Stimulated activated naive CD8-positive, alpha-beta T cell treated with anti-CD3 and anti-CD28 coated beads, Interleukin-15, Interleukin-2, amounts not matched to agents 100 U/mL and 50 U/mL, for 24 hours (primary cell): ENCODE results near the gene ETFA.
"Not testable (repeated sequence)": the region's sequence is repeated elsewhere in the genome, so short reads cannot be mapped to it uniquely, and the experiment has no call there.

Source experiments
- ATAC-seq: fragments of 150-1000 bp; cut with Tn5 transposase; one replicate; pipeline ENCODE4 v1.10.0; 2021
- DNase-seq: peaks from one replicate; pipeline ENCODE4 v3.0.0; 2021

Gene ETFA

GRCh38 chr15:76274226-76274625 is 37.0 kb downstream of the ETFA start:
- DNase-seq (no peak), ATAC-seq (no peak)

- DNase-seq (no peak), ATAC-seq (no peak)
Measured at GRCh38 chr15:76270876-76271275, 40.4 kb downstream of the ETFA start.

GRCh38 chr15:76267077-76267476 is 44.2 kb downstream of the ETFA start:
- ATAC-seq: no peak

GRCh38 chr15:76265769-76266168 is 45.5 kb downstream of the ETFA start:
- DNase-seq, ATAC-seq: not testable (repeated sequence)

More at GRCh38 chr15:76267077-76267476, 44.2 kb downstream of the ETFA start:
- DNase-seq: no peak

DNA sequence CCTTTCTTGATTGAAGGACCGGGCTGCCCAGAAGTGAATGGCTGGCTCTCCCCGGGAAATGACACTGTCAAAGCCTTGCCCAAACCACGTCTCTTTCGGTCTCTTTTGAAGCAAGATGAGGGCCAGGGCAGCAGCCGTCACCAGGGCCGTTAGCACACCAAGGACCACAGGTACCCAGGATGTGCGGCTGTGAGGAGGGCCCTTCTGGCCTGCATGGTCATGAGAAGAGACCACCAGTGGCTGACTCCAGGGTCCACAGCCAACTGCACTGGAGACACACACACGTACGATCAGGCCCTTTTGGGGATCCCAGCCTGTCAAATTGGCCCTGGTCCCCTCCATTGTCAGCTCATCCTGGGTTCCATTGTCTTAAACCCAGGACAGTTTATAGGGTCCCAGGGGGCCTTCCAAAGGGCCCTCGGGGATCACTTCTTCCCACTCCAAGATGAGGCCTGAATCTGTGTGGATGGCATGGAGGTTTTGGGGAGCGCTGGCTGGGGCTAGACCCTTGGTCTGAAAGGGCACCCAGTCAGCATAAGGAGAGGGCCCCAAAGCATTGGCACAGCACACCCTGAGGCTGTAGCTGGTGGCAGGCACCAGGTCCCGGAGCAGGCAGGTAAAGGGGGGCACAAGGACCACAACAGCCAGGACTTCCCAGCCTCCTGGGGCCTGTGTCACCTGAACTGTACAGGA is 50.9 kb downstream of the ETFA start:
- ATAC-seq: no peak

GRCh38 chr15:76259392-76259791 is 51.9 kb downstream of the ETFA start:
- DNase-seq: no peak
- no peak for ATAC-seq

More for the DNA sequence above, 50.9 kb downstream of the ETFA start:
- no peak for DNase-seq

GRCh38 chr15:76258460-76258859 is 52.8 kb downstream of the ETFA start:
- ATAC-seq (no peak), DNase-seq (no peak)

- ATAC-seq (no peak), DNase-seq (no peak)
Measured at GRCh38 chr15:76253691-76254473, 57.4 kb downstream of the ETFA start.

DNA sequence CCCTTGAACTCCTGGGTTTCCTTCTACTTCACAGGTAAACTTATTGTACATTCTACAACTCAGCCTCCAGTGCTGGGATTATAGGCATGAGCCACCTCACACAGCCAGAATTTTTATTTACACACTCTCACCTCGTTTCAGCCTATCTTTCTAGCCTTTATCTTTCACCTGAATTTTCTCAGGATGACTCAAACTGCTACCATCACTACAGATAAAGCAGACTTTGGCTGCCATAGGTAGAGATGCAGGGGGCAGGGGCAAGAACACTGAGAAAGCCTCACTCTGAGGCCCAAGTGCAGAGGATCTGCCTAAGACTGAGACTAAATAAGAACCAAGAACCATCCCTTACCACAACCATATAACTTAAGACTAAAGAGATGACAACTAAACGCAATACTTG is 59.0 kb downstream of the ETFA start:
- DNase-seq (no peak), ATAC-seq (no peak)

GRCh38 chr15:76251717-76252116 is 59.6 kb downstream of the ETFA start:
- DNase-seq: no peak
- no peak for ATAC-seq

DNA sequence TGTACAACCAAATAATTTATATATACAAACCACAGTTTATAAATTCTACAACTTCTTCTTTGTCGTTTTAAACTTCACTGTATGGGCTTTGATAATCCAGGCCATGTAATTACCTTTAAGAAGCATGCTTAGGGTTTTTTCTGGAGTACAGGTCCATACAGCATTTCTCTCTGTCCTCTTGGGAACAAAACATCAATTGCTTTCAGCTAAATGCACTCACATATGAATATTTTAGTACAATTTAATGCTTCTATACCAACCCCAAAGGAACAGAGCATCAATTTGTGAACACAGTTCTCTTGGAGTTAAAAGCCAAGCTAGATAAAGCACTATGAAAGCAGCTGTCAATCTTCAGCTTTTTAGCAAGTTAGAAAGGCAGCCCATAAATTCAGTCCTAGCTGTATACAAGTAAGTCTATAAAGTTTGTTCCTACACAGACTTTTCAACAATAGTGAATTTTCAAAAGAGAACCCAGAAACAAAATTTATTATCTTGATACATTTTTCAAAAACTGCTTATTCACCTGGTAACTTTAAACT is 66.1 kb downstream of the ETFA start:
- DNase-seq: no peak

DNA sequence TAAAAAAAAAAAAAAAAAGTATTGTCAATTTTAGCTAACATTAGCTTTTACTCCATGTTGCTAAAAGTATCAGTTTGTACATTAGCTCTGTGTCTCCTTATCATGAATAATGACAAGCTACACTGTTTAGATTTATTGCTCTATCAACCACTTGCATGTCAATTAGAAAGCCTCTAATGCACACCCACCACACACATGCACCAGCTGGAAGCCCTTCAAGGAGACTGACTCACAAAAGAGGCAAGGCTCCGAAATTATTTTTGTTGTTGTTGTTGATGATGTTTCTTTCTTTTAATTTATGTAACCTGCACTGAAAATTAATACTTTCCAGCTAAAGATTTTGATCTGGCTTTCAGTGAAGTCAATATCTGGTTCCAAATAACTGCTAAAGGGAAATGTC is 71.5 kb downstream of the ETFA start:
- ATAC-seq: no peak
- DNase-seq: no peak

More for the DNA sequence above, 66.1 kb downstream of the ETFA start:
- no peak for ATAC-seq

- DNase-seq (no peak), ATAC-seq (no peak)
Measured at GRCh38 chr15:76236350-76236749, 74.9 kb downstream of the ETFA start.

GRCh38 chr15:76235186-76235826 is 76.0 kb downstream of the ETFA start:
- no peak for DNase-seq
- ATAC-seq: peak; percentile 49

DNA sequence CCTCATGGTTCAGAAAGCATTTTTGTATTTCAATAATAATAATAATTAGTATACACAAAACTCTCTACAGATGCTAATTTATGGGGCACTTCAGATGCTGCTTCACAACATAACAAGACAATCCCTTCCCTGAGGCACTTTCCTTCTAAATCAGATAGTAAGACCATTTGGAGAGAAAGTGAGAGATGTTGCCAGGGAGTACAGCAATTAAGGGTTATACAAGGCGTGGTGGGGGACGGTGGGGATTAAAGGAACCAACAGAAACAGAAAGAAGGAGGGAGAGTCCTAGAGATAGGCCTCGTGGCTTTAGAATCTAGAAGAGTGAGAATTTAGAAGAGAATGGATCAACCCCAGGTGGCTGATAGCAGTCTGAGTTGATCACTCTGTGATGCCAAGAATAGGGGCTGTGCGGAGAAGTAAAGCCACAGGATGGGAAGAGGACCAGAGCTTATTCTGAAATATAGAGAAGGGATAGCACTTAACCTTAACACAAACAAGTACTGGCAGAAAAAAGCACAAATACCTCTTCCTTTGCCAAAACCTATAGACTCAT is 76.9 kb downstream of the ETFA start:
- DNase-seq: no peak
- no peak for ATAC-seq

DNA sequence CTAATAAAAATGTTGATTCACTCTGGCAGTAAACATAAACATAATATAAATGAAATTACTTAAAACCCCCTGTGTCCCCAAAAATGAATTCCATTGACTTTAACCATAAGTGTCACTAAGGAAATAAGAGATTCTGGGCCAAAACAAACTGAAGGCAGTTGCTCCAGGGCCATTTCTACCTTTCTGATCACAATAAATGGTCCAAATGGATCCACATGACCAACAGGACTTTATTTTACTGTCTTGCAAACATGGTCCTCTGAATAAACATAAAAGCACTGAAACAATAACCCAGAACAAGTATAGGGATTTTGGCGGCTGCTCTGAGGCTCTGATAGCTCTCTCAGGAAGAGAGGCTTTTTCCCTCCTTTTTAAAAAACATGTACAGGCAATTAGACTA is 77.3 kb downstream of the ETFA start:
- DNase-seq (no peak), ATAC-seq (no peak)

DNA sequence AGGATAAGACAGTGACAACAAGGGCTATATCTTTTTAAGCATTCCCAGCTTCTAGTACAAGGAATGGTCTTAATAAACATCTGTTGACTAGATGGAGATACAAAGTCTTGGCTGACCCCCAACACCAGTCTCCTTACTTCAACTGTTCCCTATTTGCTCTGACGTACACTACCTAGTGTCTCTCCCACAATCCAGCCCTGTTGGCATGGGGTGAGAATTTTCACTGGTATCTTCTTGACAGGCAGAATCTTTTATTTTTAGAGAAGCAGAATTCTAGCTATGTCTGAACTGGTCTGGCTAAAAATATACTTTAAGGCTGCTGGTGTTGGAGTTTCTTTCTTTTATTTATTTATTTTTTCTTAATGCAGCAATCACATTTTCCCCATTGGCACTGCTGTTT is 82.0 kb downstream of the ETFA start:
- no peak for DNase-seq

GRCh38 chr15:76223521-76223920 is 87.7 kb downstream of the ETFA start:
- no peak for DNase-seq

More for the DNA sequence above, 82.0 kb downstream of the ETFA start:
- ATAC-seq: no peak

GRCh38 chr15:76222159-76222558 is 89.1 kb downstream of the ETFA start:
- DNase-seq (no peak), ATAC-seq (no peak)

More at GRCh38 chr15:76223521-76223920, 87.7 kb downstream of the ETFA start:
- no peak for ATAC-seq

GRCh38 chr15:76221085-76221767 is 90.0 kb downstream of the ETFA start:
- ATAC-seq: no peak
- DNase-seq: no peak

DNA sequence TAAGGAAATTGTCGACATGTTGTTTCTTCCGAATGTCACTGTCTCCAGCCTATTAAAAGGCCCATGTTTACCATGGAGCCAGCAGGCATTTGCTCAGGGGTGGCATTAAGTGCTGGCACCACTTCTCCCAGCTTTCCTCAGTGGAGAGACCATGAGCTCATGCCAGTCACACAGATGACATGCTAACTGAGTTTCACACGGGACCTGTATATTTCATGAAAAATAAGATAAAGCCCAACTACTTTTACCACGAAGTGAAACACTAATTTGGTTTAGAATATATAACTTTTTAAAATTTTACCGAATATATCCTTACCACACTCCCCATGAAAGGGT is 93.4 kb downstream of the ETFA start:
- ATAC-seq: no peak
- DNase-seq: no peak
